HCT116 (cell line): ENCODE results near the gene ITPKB. TPM values are rescaled to one million over a fixed set of nuclear protein-coding genes. Genes with fewer than 3 reads are reported as not detected.

Experiments
- ATAC-seq: fragments of 200-7000 bp; cut with Tn5 transposase; 2 replicates; pipeline ENCODE4 v1.9.1; 2020; ENCODE audit warnings: mild to moderate bottlenecking, moderate library complexity
- BruUV-seq: library from RNA; stranded (reverse); fragments of 400-500 nt; replicated peaks from 2 replicates; lab custom pipeline; 2021; lab: Mats Ljungman, UMichigan
- CTCF ChIA-PET: fragments of 300-600 bp; sonication (Branson Sonifier 250); formaldehyde crosslinking; loops from one replicate; lab custom pipeline; 2021; ENCODE audit warnings: antibody characterized with exemption; lab: Charles Lee
- POLR2A ChIA-PET: fragments of 300-600, 350-600 bp; sonication (Branson Sonifier 250); formaldehyde crosslinking; loops from one replicate; lab custom pipeline; 2021; ENCODE audit warnings: antibody characterized with exemption; lab: Charles Lee
- RAD21 ChIA-PET, 2 experiments: fragments of 300-600 bp; sonication (Branson Sonifier 250); formaldehyde crosslinking; loops; one replicate each; lab custom pipeline; 2023; ENCODE audit warnings: low total read pairs in 2 of 2; ENCODE audit not compliant: uncharacterized antibody in 2 of 2, unreplicated experiment in 2 of 2, low non-redundant PET in 1 of 2; lab: Charles Lee
- DNase-seq: peaks from one replicate; pipeline ENCODE4 v3.0.0-alpha.2; 2010; ENCODE audit warnings: low read depth, low spot score
- H2AFZ ChIP-seq: fragments of 200-600 bp; shearing (Covaris generic), sonication (generic); 2 replicates; pipeline ENCODE4 v1.6.1; 2017; ENCODE audit warnings: low read depth, mixed run types, mixed read lengths, antibody characterized with exemption, low read length; ENCODE audit not compliant: poor library complexity, severe bottlenecking
- H3K27ac ChIP-seq: 2 replicates; pipeline ENCODE4 v1.5.1; 2012; ENCODE audit warnings: low read depth, low read length
- H3K27me3 ChIP-seq: fragments of 200-600 bp; sonication (generic); 2 replicates; pipeline ENCODE4 v1.6.1; 2016; ENCODE audit warnings: mixed run types, low read length, mixed read lengths; ENCODE audit not compliant: insufficient read depth
- H3K36me3 ChIP-seq, 2 experiments: fragments of 200-500 bp in 1 of 2; fragments of 200-600 bp in 1 of 2; sonication (Bioruptor generic) in 1 of 2; sonication (generic) in 1 of 2; 2 replicates each; pipeline versions ENCODE4 v1.5.1 to v1.6.1; 2014 to 2016; ENCODE audit warnings: low read length in 2 of 2, inconsistent platforms in 1 of 2, mixed read lengths in 1 of 2, mixed run types in 1 of 2; ENCODE audit not compliant: insufficient read depth in 2 of 2, control insufficient read depth in 1 of 2
- H3K4me1 ChIP-seq, 2 experiments: fragments of 200-600 bp in 1 of 2; sonication (generic) in 1 of 2; 2 replicates each; pipeline versions ENCODE4 v1.5.1 to v1.6.1; 2012 to 2017; ENCODE audit warnings: low read length in 2 of 2, inconsistent platforms in 1 of 2, mild to moderate bottlenecking in 1 of 2, mixed read lengths in 1 of 2, mixed run types in 1 of 2, moderate library complexity in 1 of 2; ENCODE audit not compliant: insufficient read depth in 2 of 2, control insufficient read depth in 1 of 2
- H3K4me2 ChIP-seq: fragments of 200-600 bp; sonication (generic); 2 replicates; pipeline ENCODE4 v1.6.1; 2017; ENCODE audit warnings: mixed run types, low read length, mixed read lengths
- H3K4me3 ChIP-seq, 2 experiments: fragments of 200-600 bp in 1 of 2; sonication (generic) in 1 of 2; replicated peaks in 1 of 2; 2 replicates each; pipeline ENCODE4 v1.5.1; 2011 to 2016; ENCODE audit warnings: low read length in 2 of 2, control low read depth in 1 of 2, low read depth in 1 of 2, mild to moderate bottlenecking in 1 of 2, mixed read lengths in 1 of 2, mixed run types in 1 of 2
- H3K79me2 ChIP-seq: fragments of 200-600 bp; sonication (generic); 2 replicates; pipeline ENCODE4 v1.6.1; 2017; ENCODE audit warnings: mild to moderate bottlenecking, mixed run types, low read length, moderate library complexity, mixed read lengths; ENCODE audit not compliant: insufficient read depth
- H3K9ac ChIP-seq: fragments of 200-600 bp; sonication (generic); 2 replicates; pipeline ENCODE4 v1.6.1; 2016; ENCODE audit warnings: low read length, mixed read lengths
- H3K9me2 ChIP-seq: fragments of 200-600 bp; sonication (generic), shearing (Covaris generic); 2 replicates; pipeline ENCODE4 v1.6.1; 2017; ENCODE audit warnings: mixed run types, mild to moderate bottlenecking, moderate library complexity; ENCODE audit not compliant: insufficient read depth
- H3K9me3 ChIP-seq, 2 experiments: fragments of 200-500 bp in 1 of 2; fragments of 200-600 bp in 1 of 2; sonication (Bioruptor generic) in 1 of 2; sonication (generic) in 1 of 2; 2 replicates each; pipeline ENCODE4 v1.6.1; 2014 to 2017; ENCODE audit warnings: low read length in 2 of 2, mixed read lengths in 2 of 2, inconsistent platforms in 1 of 2, low read depth in 1 of 2, mild to moderate bottlenecking in 1 of 2, mixed run types in 1 of 2, moderate library complexity in 1 of 2; ENCODE audit not compliant: control insufficient read depth in 1 of 2, insufficient read depth in 1 of 2
- H4K20me1 ChIP-seq: fragments of 200-600 bp; sonication (generic), shearing (Covaris generic); 2 replicates; pipeline ENCODE4 v1.6.1; 2017; ENCODE audit warnings: mixed run types, mild to moderate bottlenecking, moderate library complexity; ENCODE audit not compliant: insufficient read depth
- EZH2 ChIP-seq: fragments of 200-600 bp; sonication (generic); IDR thresholded peaks from 2 replicates; pipeline ENCODE4 v1.6.1; 2017; ENCODE audit warnings: antibody characterized with exemption, mixed run types
- FOSL1 ChIP-seq: IDR thresholded peaks from 2 replicates; pipeline ENCODE4 v1.6.1; 2012; ENCODE audit warnings: low read depth
- RAD21 ChIP-seq: IDR thresholded peaks from 2 replicates; pipeline ENCODE4 v1.6.1; 2012; ENCODE audit warnings: low read depth, mild to moderate bottlenecking
- SRF ChIP-seq: IDR thresholded peaks from 2 replicates; pipeline ENCODE4 v1.6.1; 2012; ENCODE audit warnings: low read depth
- TCF7L2 ChIP-seq: IDR thresholded peaks from 2 replicates; pipeline ENCODE4 v1.7.0; 2011; ENCODE audit warnings: borderline replicate concordance, inconsistent platforms; ENCODE audit not compliant: insufficient read depth, insufficient read length; ENCODE audit errors: extremely low read depth
- YY1 ChIP-seq: IDR thresholded peaks from 2 replicates; pipeline ENCODE4 v1.6.1; 2011; ENCODE audit warnings: low read length, low read depth, moderate library complexity, mild to moderate bottlenecking; ENCODE audit not compliant: insufficient replicate concordance; ENCODE audit errors: extremely low read depth
- ZFX ChIP-seq: fragments of 450-650 bp; IDR thresholded peaks from 2 replicates; pipeline ENCODE4 v1.6.1; 2017
- intact Hi-C: fragments of 100-400 bp; cut with micrococcal nuclease; formaldehyde crosslinking; loops from 2 replicates; pipeline ENCODE4 v1.10.0; 2022
- total RNA-seq: library from RNA; stranded (reverse); gene quantifications from one replicate; pipeline ENCODE4 v1.2.1, GENCODE V29; 2021; ENCODE audit not compliant: unreplicated experiment
- TF ChIP-seq, protein P1 (sequence below): IDR thresholded peaks from 2 replicates; pipeline ENCODE4 v1.6.1; 2012
- TF ChIP-seq, protein P2 (sequence below): IDR thresholded peaks from 2 replicates; pipeline ENCODE4 v1.6.1; 2011; ENCODE audit warnings: mild to moderate bottlenecking, low read length, moderate library complexity; ENCODE audit not compliant: insufficient replicate concordance; ENCODE audit errors: extremely low read depth
- TF ChIP-seq, protein P3 (sequence below): IDR thresholded peaks from 2 replicates; pipeline ENCODE4 v1.6.1; 2012; ENCODE audit warnings: low read depth

The ITPKB gene
- total RNA-seq, 1 experiment from 2014 or later = 4.4 TPM

DNA sequence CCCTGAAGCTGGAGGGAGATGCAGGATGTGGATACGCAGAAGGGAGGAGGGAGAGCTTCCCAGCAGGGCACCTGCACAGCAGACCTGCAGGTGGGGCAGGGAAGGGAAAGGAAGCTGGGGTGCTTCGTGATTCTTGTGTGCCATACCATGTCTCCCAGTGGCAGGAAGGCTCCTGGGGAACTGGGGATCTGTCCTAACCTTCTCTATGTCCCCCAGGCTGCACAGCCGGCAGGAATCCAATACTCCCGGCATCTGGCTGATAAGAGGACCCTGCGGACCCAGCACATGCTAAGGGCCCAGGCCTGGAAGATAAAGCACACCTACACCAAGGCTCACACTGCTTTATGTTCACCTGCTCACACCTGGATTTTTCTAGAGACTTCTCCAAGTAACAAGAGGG, 79.4 kb downstream of the ITPKB start:
- Histone ChIP-seq H3K79me2 (no peaks in the 10 kb centered on the region), H3K9me2 (no peaks in the 10 kb centered on the region), H3K4me2 (no peak overlapping the region), H3K4me1 (peaks cover 28 to 39% of the 10 kb centered on the region in 2 experiments), H4K20me1 (no peaks in the 10 kb centered on the region), H3K4me3 (no peak overlapping the region), H3K9me3 (no peaks in the 10 kb centered on the region), H3K36me3 (no peaks in the 10 kb centered on the region), H3K9ac (no peak overlapping the region), H3K27ac (no peak overlapping the region), H3K27me3 (no peaks in the 10 kb centered on the region), H2AFZ (no peak overlapping the region)
- ChIA-PET CTCF (interaction anchor here (1.2 kb wide), 1 partner anchor 33 kb away, joined by 3 read pairs; no protein-coding TSS in a partner anchor), POLR2A (no interaction called here), RAD21 (no interaction called here)
- BruUV-seq = no TSS peak
- intact Hi-C loops = no loop called here
- no peak for TF ChIP-seq RAD21
- no peak for TF ChIP-seq TCF7L2
- TF ChIP-seq, protein P1, sequence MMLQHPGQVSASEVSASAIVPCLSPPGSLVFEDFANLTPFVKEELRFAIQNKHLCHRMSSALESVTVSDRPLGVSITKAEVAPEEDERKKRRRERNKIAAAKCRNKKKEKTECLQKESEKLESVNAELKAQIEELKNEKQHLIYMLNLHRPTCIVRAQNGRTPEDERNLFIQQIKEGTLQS = no peak
- TF ChIP-seq, protein P2, sequence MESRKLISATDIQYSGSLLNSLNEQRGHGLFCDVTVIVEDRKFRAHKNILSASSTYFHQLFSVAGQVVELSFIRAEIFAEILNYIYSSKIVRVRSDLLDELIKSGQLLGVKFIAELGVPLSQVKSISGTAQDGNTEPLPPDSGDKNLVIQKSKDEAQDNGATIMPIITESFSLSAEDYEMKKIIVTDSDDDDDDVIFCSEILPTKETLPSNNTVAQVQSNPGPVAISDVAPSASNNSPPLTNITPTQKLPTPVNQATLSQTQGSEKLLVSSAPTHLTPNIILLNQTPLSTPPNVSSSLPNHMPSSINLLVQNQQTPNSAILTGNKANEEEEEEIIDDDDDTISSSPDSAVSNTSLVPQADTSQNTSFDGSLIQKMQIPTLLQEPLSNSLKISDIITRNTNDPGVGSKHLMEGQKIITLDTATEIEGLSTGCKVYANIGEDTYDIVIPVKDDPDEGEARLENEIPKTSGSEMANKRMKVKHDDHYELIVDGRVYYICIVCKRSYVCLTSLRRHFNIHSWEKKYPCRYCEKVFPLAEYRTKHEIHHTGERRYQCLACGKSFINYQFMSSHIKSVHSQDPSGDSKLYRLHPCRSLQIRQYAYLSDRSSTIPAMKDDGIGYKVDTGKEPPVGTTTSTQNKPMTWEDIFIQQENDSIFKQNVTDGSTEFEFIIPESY = no peak
- TF ChIP-seq YY1 = no peak
- no peak for TF ChIP-seq EZH2
- TF ChIP-seq SRF = no peak
- no peak for TF ChIP-seq FOSL1
- TF ChIP-seq, protein P3, sequence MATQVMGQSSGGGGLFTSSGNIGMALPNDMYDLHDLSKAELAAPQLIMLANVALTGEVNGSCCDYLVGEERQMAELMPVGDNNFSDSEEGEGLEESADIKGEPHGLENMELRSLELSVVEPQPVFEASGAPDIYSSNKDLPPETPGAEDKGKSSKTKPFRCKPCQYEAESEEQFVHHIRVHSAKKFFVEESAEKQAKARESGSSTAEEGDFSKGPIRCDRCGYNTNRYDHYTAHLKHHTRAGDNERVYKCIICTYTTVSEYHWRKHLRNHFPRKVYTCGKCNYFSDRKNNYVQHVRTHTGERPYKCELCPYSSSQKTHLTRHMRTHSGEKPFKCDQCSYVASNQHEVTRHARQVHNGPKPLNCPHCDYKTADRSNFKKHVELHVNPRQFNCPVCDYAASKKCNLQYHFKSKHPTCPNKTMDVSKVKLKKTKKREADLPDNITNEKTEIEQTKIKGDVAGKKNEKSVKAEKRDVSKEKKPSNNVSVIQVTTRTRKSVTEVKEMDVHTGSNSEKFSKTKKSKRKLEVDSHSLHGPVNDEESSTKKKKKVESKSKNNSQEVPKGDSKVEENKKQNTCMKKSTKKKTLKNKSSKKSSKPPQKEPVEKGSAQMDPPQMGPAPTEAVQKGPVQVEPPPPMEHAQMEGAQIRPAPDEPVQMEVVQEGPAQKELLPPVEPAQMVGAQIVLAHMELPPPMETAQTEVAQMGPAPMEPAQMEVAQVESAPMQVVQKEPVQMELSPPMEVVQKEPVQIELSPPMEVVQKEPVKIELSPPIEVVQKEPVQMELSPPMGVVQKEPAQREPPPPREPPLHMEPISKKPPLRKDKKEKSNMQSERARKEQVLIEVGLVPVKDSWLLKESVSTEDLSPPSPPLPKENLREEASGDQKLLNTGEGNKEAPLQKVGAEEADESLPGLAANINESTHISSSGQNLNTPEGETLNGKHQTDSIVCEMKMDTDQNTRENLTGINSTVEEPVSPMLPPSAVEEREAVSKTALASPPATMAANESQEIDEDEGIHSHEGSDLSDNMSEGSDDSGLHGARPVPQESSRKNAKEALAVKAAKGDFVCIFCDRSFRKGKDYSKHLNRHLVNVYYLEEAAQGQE = no peak
- TF ChIP-seq ZFX = no peak
- ATAC-seq (no peak), DNase-seq (no peak)
